PC-9 (cell line): ENCODE data around the gene RETREG1. TPM values are rescaled to one million over a fixed set of nuclear protein-coding genes. Genes with fewer than 3 reads are reported as not detected.

ENCODE experiments used
- BruUV-seq: library from RNA; stranded (reverse); fragments of 400-500 nt; replicated peaks from 2 replicates; lab custom pipeline; 2021; lab: Mats Ljungman, UMichigan
- CTCF ChIA-PET: fragments of 300-600 bp; sonication (Branson Sonifier 250); formaldehyde crosslinking; loops from one replicate; lab custom pipeline; 2022; ENCODE audit warnings: antibody characterized with exemption; lab: Charles Lee
- POLR2A ChIA-PET: fragments of 300-600 bp; sonication (Branson Sonifier 250); formaldehyde crosslinking; loops from one replicate; lab custom pipeline; 2022; ENCODE audit warnings: antibody characterized with exemption; ENCODE audit not compliant: unreplicated experiment; lab: Charles Lee
- DNase-seq, 2 experiments: peaks; one replicate each; pipeline versions ENCODE4 v3.0.0 to v3.0.0-alpha.2; 2015 to 2022; ENCODE audit warnings: mixed read lengths in 1 of 2
- H2AFZ ChIP-seq: fragments of 200-600 bp; sonication (generic); 2 replicates; pipeline ENCODE4 v1.8.1; 2017; ENCODE audit warnings: antibody characterized with exemption
- H3F3A ChIP-seq: fragments of 200-600 bp; sonication (generic); 2 replicates; pipeline ENCODE4 v1.8.1; 2017; ENCODE audit warnings: antibody characterized with exemption, mild to moderate bottlenecking, low read depth; ENCODE audit not compliant: insufficient read depth
- H3K27ac ChIP-seq: fragments of 200-600 bp; sonication (generic); 2 replicates; pipeline ENCODE4 v1.6.1; 2016; ENCODE audit warnings: mixed run types
- H3K27me3 ChIP-seq: fragments of 200-600 bp; sonication (generic); 2 replicates; pipeline ENCODE4 v1.6.1; 2016; ENCODE audit warnings: low read depth, mixed run types; ENCODE audit not compliant: insufficient read depth
- H3K36me3 ChIP-seq: fragments of 200-600 bp; sonication (generic); 2 replicates; pipeline ENCODE4 v1.6.1; 2016; ENCODE audit warnings: low read depth, mixed run types
- H3K4me1 ChIP-seq: fragments of 200-600 bp; sonication (generic); replicated peaks from 2 replicates; pipeline ENCODE4 v1.6.1; 2016; ENCODE audit warnings: mixed run types; ENCODE audit not compliant: insufficient read depth
- H3K4me2 ChIP-seq: fragments of 200-600 bp; sonication (generic); 2 replicates; pipeline ENCODE4 v1.6.1; 2017; ENCODE audit warnings: mixed run types
- H3K4me3 ChIP-seq: fragments of 200-600 bp; sonication (generic); 2 replicates; pipeline ENCODE4 v1.6.1; 2016; ENCODE audit warnings: mixed run types
- H3K79me2 ChIP-seq: fragments of 200-600 bp; sonication (generic); 2 replicates; pipeline ENCODE4 v1.6.1; 2017; ENCODE audit warnings: low read depth, mixed run types
- H3K9me2 ChIP-seq: fragments of 200-600 bp; sonication (generic); 2 replicates; pipeline ENCODE4 v1.8.1; 2017; ENCODE audit warnings: mild to moderate bottlenecking; ENCODE audit not compliant: insufficient read depth
- H3K9me3 ChIP-seq: fragments of 200-600 bp; sonication (generic); 2 replicates; pipeline ENCODE4 v1.8.1; 2016; ENCODE audit warnings: low read depth; ENCODE audit not compliant: insufficient read depth
- H4K20me1 ChIP-seq: fragments of 200-600 bp; sonication (generic); 2 replicates; pipeline ENCODE4 v1.8.1; 2017; ENCODE audit not compliant: insufficient read depth
- CTCF ChIP-seq: fragments of 200-600 bp; sonication (generic); conservative IDR thresholded peaks from 2 replicates; pipeline ENCODE4 v1.6.1; 2017; ENCODE audit warnings: mixed run types, antibody characterized with exemption, mild to moderate bottlenecking, moderate library complexity
- EZH2 ChIP-seq: fragments of 200-600 bp; sonication (generic); IDR thresholded peaks from 2 replicates; pipeline ENCODE4 v1.8.0; 2017; ENCODE audit warnings: antibody characterized with exemption, low read depth
- intact Hi-C: fragments of 100-400 bp; cut with micrococcal nuclease; formaldehyde crosslinking; loops from one replicate; pipeline ENCODE4 v1.10.0; 2022; ENCODE audit not compliant: unreplicated experiment
- total RNA-seq: library from RNA; stranded (reverse); gene quantifications from 2 replicates; pipeline ENCODE4 v1.2.3, GENCODE V29; 2021

The RETREG1 gene
- total RNA-seq, 1 experiment from 2014 or later, result 9.7 TPM

- Histone ChIP-seq H3K4me3 (no peak overlapping the region), H3K27me3 (peaks cover 52% of the 10 kb centered on the region), H3K36me3 (no peaks in the 10 kb centered on the region), H3K4me2 (no peak overlapping the region), H3K9me2 (no peaks in the 10 kb centered on the region; the same call in 1 of the 2 replicates), H3K27ac (no peak overlapping the region), H3K79me2 (no peaks in the 10 kb centered on the region), H3F3A (no peaks in the 10 kb centered on the region), H2AFZ (no peak overlapping the region), H4K20me1 (no peaks in the 10 kb centered on the region), H3K4me1 (no peaks in the 10 kb centered on the region), H3K9me3 (no peaks in the 10 kb centered on the region)
- TF ChIP-seq EZH2 (no peak), CTCF (no peak)
- DNase-seq, result no peak
- ChIA-PET POLR2A (no interaction called here), CTCF (no interaction called here)
- BruUV-seq, result no TSS peak
- intact Hi-C loops, result no loop called here
Observed at GRCh38 chr5:16644301-16644889, 27.6 kb upstream of the RETREG1 start.

GRCh38 chr5:16642867-16643266 lies 26.1 kb upstream of the RETREG1 start:
- Histone ChIP-seq H4K20me1 (no peaks in the 10 kb centered on the region), H3K27ac (no peak overlapping the region), H3K9me2 (no peaks in the 10 kb centered on the region; the same call in 1 of the 2 replicates), H3K4me2 (no peak overlapping the region), H3K27me3 (peaks cover 65% of the 10 kb centered on the region), H2AFZ (no peak overlapping the region), H3K4me1 (no peaks in the 10 kb centered on the region), H3K36me3 (no peaks in the 10 kb centered on the region), H3K4me3 (no peak overlapping the region), H3K9me3 (no peaks in the 10 kb centered on the region), H3K79me2 (no peaks in the 10 kb centered on the region), H3F3A (no peaks in the 10 kb centered on the region)
- no peak for DNase-seq
- ChIA-PET POLR2A (no interaction called here), CTCF (no interaction called here)
- intact Hi-C loops, result no loop called here
- no TSS peak for BruUV-seq
- TF ChIP-seq CTCF, result no peak
- no peak for TF ChIP-seq EZH2

GRCh38 chr5:16639206-16639605 lies 22.4 kb upstream of the RETREG1 start:
- Histone ChIP-seq H3F3A (no peaks in the 10 kb centered on the region), H3K4me3 (no peak overlapping the region), H3K9me3 (no peaks in the 10 kb centered on the region), H3K4me2 (no peak overlapping the region), H3K79me2 (no peaks in the 10 kb centered on the region), H3K9me2 (no peaks in the 10 kb centered on the region; the same call in 1 of the 2 replicates), H2AFZ (no peak overlapping the region), H3K27me3 (peaks cover 79% of the 10 kb centered on the region), H3K4me1 (no peaks in the 10 kb centered on the region), H3K27ac (no peak overlapping the region), H3K36me3 (no peaks in the 10 kb centered on the region), H4K20me1 (no peaks in the 10 kb centered on the region)
- intact Hi-C loops, result no loop called here
- no peak for DNase-seq
- no TSS peak for BruUV-seq
- ChIA-PET CTCF (no interaction called here), POLR2A (no interaction called here)
- no peak for TF ChIP-seq EZH2
- no peak for TF ChIP-seq CTCF
